CD4-positive, alpha-beta T cell treated with Interleukin-21 for 1 hour (primary cell): ENCODE measurements around the gene MITD1.
A peak's percentile ranks its signal among the peaks of the same experiment; 100 is the strongest.
"Not testable (repeated sequence)": the region's sequence is repeated elsewhere in the genome, so short reads cannot be mapped to it uniquely, and the experiment has no call there.

Experiments used
- DNase-seq: peaks from one replicate; pipeline ENCODE4 v3.0.0-alpha.2; 2020

The MITD1 gene

DNA sequence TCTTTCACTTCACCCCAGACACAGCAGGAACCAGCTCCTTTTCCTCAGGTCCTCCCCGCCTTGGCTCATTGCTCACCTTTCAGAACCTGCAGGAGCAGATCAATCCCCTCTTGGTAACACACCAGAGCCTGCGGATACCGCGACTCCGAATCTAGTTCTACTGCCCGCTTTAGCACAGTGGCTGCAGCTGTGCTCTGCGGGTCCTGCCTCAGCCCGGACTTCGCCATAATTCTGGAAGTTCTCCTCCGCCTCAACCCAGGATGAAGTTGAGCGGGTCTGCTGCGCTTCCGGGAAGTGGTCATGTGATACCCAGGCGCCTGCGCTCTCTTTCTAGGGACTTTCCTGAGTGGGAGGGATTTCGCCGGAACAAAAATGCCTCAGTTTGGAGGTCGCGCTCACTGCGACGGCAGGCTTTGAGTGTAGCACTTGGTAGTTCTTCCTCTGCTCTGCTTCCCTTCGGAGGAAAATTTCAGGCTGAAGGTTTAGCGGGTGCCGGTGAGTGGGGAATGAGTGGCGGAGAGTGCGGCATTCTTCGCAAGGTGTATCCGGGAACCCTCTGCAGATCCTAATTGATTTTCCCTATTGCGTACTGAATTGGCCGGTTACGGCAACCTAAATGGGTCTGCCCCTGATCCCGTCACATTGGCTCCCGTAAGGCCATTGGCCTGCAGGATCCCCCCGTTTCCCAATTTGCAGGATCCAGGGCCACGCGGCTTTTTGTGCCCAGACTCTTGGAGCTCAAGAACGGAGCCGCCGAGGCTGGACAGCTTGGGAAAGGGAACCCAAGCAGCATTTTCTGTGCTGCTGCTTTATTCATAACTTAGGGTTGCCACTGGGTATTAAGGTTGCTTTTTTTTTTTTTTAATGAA is at the start of gene MITD1, which contains the start of gene MRPL30:
MITD1 (minus strand) TSS at position 304 of the 869 bp plus-strand sequence; CDS start at position 227, 77 bp downstream.
MRPL30 (plus strand) TSS at position 430 of the 869 bp plus-strand sequence. CDS start 5,020 bp downstream, outside the sequence.
- peak; percentile 94 for DNase-seq

DNA sequence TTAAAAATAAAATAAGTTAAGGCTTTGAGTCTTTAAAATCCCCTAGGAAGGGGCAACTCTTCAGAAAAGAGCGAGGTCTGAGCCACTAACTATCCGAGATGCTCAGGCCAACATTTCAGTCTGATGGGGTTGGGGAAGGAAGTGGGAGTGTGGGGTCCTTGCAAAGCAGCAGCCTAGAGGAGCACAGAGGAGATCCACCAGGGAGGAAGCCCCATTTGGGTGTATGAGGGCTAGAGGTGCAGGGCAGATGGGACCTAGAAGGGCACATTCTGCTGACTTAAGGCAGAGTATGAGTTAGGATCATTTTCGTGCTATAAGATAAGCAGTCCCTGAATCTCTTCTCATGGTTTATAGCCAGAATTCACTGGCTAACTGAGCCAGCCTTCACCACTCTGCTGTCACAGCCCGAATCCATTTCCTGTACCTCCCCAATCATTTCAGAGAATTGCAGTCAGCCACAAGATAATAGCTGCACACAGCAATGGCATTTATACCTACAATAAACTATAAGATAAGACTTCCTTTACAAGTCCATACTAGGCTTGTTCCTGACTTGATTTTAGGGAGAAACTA is 37.2 kb upstream of the MITD1 start:
- no peak for DNase-seq

DNA sequence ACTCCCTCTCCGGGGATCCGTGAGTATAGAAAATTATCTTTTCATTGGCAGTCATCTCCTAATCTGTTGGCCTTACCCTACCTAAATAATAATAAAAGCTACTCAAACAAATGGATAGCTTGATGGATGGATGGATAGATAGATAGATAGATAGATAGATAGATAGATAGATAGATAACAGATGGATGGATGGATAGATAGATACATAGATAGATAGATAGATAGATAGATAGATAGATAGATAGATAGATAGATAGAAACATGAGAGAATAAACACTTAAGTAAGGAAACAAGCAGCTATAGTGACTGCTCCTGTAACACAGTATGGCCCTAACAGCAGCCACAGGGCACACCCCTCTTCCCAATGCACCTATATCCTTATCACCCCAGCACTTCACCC is 35.2 kb upstream of the MITD1 start:
- no peak for DNase-seq

DNA sequence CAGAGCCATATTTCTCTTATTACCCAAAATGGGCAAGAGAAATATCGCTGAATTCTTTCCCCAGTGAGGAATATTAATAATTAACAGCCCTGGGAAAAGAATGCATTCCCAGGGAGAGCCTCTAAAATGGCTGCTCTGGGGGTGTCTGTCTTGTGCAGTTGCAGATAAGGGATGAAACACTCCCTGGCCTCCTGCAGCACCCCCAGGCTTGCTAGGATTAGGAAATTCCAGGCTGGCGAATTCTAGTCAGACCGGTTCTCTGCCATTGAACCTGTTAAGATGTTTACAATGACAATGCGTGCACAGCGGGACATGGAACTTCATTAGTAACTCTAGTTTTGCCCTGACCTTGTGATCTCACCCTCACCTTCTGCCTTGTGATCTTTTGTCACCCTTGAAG is 24.6 kb upstream of the MITD1 start:
- DNase-seq = no peak

DNA sequence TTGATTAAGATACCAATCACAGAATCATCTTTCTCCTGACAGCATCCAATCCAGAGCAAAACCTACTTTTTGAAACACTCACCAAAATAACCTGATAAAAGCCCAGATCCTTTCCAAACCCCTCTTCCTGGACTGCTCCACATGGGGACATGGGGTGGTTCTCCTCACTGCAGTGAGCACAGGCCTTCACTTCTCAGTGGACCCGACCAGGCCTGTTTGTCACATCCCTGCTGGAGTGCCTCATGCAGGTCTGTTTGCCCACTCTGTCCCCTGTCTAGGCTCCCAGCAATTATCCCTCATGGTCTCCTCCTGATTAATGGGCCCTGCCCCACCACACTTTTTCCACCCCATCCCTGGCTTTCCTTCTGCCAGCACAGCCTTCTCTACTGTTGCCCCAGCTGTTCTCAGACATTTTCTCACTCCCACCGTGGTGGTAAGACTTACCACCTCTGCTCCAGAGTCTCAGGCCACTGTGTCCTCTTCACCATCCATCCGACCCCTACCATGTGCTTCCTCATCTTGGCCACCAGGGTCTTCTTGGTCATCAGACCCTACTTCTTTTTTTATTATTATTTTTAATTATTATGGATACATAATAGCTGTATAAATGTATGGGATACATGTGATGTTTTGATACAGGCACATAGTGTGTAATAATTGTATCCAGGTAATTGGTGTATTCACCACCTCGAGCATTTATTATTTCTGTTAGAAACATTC is 21.3 kb upstream of the MITD1 start:
- no peak for DNase-seq

DNA sequence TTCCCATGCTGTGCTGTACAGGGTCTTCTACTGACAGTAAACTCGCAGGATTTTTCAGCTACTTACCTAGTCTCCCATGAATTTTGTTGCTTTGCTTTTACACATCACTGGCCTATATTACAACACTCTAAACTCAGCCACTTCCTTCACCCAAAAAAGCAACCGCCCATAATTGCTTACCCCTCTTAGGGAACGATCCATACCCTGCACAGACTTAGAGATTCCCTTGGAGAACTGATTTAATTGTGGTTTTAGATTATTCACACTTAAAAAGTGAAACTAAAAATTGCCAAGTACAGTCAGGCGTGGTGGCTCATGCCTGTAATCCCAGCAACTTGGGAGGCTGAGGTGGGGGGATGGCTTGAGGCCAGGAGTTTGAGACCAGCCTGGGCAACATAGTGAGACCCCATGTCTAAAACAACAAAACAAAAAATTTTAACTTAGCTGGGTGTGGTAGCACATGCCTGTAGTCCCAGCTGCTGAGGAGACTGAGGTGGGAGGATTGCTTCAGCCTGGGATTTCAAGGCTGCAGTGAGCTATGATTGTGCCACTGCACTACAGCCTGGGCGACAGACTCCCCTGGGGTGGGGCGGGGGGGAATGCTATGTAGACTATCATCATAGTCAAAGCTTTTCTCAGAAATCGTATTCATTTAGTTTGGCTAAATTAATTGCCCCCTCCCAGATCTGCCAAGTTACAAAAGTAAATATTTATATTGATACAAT is 19.4 kb upstream of the MITD1 start:
- DNase-seq = no peak

DNA sequence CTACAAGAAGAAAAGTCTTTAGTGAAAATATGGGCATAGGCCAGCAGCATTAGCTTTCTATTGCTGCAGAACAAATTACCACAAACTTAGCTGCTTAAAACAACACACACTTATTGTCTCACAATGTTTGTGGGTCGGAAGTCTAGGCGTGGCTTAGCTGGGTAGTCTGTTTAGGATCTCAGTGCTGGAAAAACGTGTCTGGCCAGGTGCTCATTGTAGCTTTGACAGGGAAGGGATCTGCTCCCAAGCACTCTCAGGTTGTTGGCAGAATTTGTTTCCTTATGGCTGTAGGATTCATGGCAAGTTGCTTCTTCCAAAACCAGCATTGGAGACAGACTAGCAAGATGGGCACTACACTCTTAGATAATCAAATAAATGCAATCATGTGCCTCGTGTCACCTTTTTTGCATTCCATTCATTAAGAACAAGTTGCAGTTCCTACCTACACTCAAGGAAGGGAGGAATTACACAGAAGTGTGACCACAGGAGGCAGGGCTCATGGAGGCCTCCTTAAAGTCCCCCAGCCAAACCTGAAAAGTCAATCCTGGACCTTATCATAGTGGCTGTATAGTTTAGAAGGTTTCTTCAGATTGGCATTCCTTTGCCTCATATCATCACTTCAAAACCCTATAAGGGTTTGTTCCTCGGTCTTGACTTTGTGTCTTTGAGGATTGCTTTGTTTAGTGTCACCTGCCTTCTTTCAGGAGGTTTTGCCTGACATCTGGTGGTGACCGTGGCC is 17.4 kb upstream of the MITD1 start:
- no peak for DNase-seq

DNA sequence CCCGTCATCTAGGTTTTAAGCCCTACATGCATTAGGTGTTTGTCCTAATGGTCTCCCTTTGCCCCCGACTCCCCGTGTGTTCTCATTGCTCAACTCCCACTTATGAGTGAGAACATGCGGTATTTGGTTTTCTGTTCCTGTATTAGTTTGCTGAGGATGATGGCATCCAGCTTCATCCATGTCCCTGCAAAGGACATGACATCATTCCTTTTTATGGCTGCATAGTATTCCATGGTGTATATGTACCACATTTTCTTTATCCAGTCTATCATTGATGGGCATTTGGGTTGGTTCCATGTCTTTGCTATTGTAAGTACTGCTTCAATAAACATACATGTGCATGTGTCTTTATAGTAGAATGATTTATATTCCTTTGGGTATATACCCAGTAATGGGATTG is 11.5 kb upstream of the MITD1 start:
- not testable (repeated sequence) for DNase-seq

DNA sequence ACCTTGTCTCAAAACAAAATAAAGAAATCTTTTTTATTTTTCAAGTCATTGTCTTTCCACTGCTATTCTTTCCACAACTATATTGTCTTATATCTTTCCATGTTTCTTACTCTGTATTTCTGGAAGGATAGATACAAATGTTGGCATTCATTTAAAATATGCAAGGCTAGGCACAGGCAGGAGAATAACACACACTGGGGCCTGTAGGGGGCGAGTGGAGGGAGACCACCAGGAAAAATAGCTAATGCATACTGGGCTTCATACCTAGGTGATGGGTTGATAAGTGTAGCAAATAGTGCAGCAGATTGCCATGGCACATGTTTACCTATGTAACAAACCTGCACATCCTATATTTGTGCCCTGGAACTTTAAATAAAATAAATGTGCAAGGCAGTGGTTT is 9.7 kb upstream of the MITD1 start:
- no peak for DNase-seq

DNA sequence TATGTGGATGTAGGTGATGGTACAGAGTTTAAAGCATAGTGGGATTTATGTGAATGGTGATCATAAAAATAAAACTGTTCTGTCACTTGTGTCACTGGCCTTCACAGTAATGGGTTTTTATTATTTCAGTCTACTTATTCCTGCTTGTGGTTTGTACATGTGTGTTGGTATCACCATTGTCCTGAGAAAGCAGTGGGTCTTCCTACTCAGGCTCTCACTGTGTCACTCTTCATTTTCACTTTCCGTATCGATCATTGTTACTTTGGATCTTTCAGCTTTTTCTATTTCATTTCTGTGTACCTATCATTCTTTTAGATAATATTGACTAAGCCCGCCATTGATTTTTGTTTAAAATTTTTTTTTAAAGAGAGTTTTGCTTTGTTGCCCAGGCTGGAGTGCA is 7.5 kb upstream of the MITD1 start:
- DNase-seq = no peak

DNA sequence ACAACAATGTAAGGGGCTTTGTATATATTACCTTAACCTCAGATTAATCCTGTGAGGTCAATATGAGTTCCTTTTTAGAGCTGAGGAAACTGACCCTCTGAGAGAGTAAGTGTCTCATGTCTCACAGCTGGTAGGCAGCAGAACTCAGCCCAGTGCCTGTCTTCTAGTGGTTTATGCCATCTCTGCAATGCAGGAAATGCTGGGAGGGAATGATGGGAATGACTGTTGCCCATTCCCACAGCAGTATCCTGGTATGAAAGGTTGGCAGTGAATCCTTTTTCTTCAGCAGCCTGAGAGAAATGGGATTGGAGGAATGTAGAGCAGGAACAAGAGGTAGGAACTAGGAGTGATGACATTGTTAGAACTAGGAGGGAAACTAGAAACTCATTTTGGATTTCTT is 6.2 kb upstream of the MITD1 start:
- no peak for DNase-seq

DNA sequence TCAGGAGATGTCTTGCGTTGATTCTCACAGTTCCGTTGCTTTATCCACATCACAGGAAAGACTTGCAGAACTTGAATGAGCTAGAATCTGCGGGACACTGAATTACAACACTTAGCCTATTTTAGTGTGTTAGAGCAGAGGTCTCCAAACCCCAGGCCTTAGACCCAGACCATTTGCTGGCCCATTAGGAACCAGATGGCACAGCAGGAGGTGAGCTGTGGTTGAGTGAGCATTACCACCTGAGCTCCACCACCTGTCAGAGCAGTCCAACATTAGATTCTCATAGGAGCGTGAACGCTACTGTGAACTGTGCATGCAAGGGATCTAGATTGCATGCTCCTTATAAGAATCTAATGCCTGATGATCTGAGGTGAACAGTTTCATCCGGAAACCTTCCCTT is 4.0 kb upstream of the MITD1 start:
- no peak for DNase-seq

DNA sequence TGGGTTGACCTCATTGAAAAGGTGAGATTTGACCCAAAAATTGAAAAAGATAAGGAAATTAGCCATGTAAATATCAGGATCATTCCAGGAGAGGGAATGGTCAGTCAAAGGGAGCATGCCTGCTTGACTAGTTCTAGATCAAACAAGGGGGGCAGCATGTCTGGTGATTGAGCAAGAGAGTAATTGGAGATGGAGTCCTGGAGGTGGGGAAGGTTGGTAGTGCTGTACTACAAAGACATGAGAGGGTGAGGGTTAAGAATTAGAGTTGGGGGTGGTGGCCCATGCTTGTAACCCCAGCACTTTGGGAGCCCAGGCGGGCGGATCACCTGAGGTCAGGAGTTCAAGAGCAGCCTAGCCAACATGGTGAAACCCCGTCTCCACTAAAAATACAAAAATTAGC is 2.2 kb upstream of the MITD1 start:
- DNase-seq = no peak

DNA sequence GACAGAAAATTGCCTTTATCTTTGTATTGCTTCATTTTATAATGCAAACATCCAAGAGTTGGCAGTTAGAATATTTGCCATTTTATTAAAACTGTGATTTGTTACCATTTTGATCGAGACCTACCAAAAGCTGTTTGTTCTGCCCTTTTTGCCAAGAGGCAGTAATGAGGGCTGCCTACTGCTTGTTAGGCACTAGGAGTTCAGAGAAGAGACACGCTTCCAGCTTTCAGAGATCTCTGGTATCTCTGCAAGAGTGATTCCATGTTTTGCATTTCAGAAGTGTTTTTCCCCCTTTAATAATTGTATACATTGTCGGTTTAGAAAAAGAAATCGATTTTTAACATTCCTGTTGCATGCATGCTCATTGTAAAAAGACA is 754 bp upstream of the MITD1 start:
- no peak for DNase-seq

DNA sequence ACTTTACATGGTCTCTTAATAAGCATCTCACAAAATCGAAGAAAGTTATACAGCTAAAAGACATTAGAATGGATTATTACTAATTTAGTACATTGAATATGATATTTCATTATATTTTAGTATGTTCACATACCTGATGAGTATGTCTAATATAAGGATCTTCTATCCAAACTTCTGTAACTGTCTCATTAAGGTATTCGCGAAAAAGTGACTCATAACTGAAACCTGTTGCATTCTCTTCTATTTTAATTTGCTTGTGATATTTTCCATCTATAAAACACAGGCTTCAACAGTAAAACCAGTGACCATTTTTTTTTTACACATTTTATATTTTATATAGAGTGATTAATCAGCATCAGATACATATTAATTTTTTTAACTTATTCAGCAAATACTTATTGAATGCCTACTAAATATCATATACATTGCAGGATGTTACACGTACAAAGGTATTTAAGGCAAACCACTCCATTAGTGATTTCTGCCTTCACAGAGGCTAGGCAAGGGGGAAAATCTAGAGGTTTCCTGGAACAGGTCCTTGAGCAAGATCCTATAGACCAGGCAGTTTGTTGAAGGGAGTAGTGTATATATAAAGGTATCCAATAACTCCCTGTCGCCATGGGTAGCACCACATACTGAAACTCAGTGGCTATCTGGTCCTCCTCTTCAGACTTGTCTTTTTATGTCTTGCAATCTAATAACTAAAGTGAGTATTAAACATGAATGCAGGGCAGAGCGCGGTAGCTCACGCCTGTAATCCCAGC is 9.3 kb downstream of the MITD1 start:
- no peak for DNase-seq

DNA sequence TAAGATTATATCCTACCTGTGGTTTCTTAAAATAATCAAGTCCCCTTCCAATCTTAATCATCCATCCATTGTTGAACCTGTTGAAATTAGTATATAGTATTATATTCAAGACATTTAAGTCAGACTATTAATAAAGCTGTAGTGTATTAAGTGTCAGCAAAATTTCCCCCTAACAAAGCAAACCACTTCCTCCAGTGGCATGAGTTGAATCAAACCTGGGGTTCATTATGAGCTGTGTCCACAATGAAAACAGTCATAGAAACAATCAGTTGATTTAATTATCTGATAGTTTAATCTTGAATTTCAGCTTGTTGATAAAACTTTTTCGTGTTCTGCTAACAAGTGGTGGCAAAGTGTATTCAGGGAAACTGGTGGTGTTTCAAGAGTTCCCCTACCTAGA is 11.3 kb downstream of the MITD1 start:
- no peak for DNase-seq

DNA sequence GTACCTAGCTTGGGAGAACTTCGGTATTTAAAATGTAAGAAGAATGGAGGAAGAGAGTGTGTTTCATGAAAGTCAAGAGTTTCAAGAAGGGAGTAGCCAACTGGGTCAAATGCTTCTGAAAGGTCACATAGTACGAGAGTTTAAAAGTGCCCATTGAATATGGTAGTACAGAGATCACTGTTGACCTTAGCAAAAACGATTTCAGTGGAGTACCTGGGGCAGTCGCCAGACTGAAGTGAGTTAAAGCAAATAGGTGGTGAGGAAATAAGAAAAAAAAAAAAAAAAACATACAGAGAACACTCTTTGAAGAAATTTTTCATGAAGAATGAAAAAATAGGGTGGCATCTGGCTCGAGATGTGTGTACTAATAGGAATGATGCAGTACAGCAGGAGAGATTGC is 14.6 kb downstream of the MITD1 start:
- DNase-seq = no peak

DNA sequence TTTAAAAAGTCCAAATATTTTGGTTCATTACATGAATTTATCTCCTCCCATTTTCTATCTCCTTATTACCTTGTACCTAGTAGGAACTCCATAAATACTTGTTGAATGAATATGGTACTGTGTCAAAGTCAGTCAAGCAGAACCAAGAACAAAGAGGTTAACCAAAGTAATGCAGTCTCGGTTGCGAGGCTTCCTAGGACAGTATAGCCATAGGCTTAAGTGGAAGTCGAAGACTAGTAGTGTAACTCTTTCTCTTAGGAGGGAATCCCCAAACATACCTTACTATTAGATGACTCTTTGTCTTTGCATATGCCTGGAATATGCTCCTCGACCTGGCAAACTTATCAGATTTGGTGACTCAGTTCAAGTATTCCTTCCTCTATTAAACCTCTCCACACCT is 21.3 kb downstream of the MITD1 start:
- no peak for DNase-seq

DNA sequence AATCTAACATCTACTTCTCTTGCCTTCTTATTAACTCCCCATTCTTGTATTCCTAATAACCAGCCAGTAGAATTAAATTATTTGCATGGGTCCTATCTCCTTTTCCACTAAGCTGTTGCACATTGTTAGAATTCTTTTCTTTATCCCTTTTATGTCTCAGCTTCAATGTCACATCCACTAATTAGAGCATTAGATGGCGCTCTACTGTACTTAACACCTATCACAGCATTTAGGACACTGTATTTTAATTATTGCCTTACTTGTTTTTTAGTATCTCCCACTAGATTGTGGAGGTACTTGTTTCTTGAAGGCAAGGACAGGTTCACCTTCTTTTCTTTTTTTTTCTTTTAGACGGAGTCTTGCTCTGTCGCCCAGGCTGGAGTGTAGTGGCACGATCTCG is 22.3 kb downstream of the MITD1 start:
- no peak for DNase-seq

DNA sequence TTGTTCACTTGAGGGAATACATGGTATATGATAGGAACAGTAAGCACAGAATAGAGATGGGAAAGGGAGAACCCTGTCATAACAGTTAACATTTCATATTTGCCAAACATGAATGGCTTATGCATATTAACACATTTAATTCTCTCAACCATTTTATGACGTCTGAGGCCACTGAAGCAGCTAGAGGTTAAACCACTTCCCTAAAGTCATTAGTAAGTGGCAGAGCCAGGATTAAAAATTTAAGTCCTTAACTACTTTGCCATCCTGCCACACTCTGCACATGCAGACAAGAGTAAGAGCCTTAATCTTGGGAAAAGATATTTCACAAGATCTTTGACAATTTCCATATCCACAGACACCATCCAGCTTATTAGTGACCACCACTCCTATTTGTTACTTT is 24.0 kb downstream of the MITD1 start:
- DNase-seq = no peak

DNA sequence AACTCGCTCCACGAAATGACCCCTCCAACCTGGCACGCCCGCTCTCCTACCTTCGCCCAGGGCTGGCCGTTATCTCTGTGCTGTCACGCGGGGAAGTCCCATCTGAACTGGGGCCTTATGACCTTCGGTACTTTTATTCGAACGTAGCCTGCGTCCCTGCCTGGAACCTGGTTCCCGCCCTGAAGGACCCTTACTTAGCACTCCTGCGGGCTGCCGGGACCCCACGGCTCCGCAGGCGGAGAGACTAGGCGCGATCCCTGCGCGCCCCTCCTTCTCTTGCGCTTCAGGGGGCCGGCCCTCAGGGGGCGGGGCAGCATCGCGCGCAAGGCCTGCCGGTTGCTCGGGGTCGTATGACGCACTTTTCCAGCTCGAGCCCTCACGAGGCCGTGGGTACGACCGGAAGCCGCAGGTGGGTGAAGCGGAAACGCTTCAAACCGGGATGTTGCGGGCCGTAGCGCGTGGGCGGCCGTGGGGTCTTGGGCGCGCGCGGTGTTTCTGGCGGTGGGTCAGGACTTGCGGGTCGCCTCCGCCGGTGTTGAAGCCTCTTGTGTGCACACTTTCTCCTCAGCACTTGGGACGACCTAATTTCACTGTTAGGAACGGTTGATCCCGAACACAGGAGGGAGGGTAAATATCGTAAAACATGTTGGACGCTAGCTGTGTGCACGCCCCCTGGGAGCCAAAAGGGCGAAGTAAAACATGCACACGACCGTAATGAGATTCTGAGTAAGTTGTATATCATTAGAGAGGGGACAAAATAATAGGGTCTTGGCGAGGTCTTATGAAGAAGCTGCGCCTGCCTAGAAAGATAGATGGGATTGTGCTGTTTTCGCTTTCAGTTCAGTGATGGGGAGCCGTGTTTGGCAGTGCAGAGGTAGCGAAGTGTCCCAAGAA is 26.0 kb downstream of the MITD1 start, which contains the start of the genes LIPT1 and TSGA10:
LIPT1 (plus strand) TSS at position 325 of the 894 bp plus-strand sequence. CDS start 6,991 bp downstream, outside the sequence.
TSGA10 (minus strand) TSS at position 300 of the 894 bp plus-strand sequence. CDS start 45,503 bp downstream, outside the sequence.
- peak; percentile 91 for DNase-seq
